Thymus (tissue), 11 donors: ENCODE results near the gene HSBP1. TPM values are rescaled to one million over a fixed set of nuclear protein-coding genes. Genes with fewer than 3 reads are reported as not detected.

Source experiments
- DNase-seq, 9 donors: peaks; one replicate each; pipeline ENCODE4 v3.0.0-alpha.2; 2013; ENCODE audit warnings: low spot score in 9 of 9, low read depth in 6 of 9, missing footprints in 1 of 9
- H3K27ac ChIP-seq, 2 donors: one replicate each; pipeline ENCODE4 v1.5.1; 2013; ENCODE audit warnings: control low read depth in 1 of 2, low read depth in 1 of 2, low read length in 1 of 2, mild to moderate bottlenecking in 1 of 2, moderate library complexity in 1 of 2
- H3K27me3 ChIP-seq, 2 donors: one replicate each; pipeline ENCODE4 v1.5.1; 2013; ENCODE audit warnings: low read length in 1 of 2; ENCODE audit not compliant: control insufficient read depth in 2 of 2, insufficient read depth in 1 of 2
- H3K36me3 ChIP-seq, 2 donors: one replicate each; pipeline ENCODE4 v1.5.1; 2013; ENCODE audit warnings: low read length in 1 of 2, mild to moderate bottlenecking in 1 of 2, moderate library complexity in 1 of 2; ENCODE audit not compliant: control insufficient read depth in 2 of 2, insufficient read depth in 2 of 2
- H3K4me1 ChIP-seq, 2 donors: one replicate each; pipeline ENCODE4 v1.5.1; 2013; ENCODE audit warnings: low read length in 2 of 2; ENCODE audit not compliant: control insufficient read depth in 2 of 2, insufficient read depth in 2 of 2
- H3K4me3 ChIP-seq, 2 donors: one replicate each; pipeline ENCODE4 v1.5.1; 2013; ENCODE audit warnings: low read length in 2 of 2, control low read depth in 1 of 2, mild to moderate bottlenecking in 1 of 2
- H3K9me3 ChIP-seq, 2 donors: one replicate each; pipeline ENCODE4 v1.5.1; 2013; ENCODE audit warnings: low read length in 1 of 2, mild to moderate bottlenecking in 1 of 2; ENCODE audit not compliant: control insufficient read depth in 2 of 2, insufficient read depth in 1 of 2
- WGBS: extraction: QIAGEN DNeasy Blood & Tissue Kit; methylation state at CpG from one replicate; pipeline ENCODE4 v1.1.7; 2013; 5-methylcytosine and 5-hydroxymethylcytosine counted together
- polyA plus RNA-seq: library from polyadenylated mRNA; stranded (reverse); fragments of 200-250 nt; gene quantifications from one replicate; pipeline ENCODE4 v1.2.3, GENCODE V29; 2013
- total RNA-seq: library from RNA; stranded (reverse); fragments of 120-200 nt; gene quantifications from one replicate; pipeline ENCODE4 v1.2.4, GENCODE V29; 2013
- donor health status: healthy.

The HSBP1 gene
- total and polyA plus RNA-seq, 2 donors = 69.0 to 78.7 TPM

DNA sequence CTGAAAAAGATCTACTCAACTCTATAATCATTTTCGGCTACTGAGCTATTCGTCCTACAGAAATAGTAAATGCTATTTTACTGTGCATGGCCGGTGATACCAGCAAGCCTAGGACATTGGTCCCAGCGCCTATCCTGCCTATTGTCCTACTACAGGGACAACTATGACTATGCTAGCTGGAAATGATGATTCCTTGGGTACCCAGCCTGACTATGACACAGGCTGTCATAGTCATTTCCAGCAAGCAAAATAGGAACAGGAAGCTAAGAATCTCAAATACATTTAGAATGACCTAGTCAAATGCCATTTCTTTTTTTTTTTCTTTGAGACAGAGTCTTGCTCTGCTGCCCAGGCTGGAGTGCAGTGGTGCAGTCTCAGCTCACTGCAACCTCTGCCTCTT, 33.7 kb upstream of the HSBP1 start:
- no peaks in the 10 kb centered on the region for H3K36me3 ChIP-seq
- H3K27me3 ChIP-seq = no peaks in the 10 kb centered on the region
- H3K4me1 ChIP-seq = no peaks in the 10 kb centered on the region
- no peak for DNase-seq
- WGBS = 92% methylated on average over 4 of the region's 4 CpGs
- no peak overlapping the region for H3K27ac ChIP-seq
- no peaks in the 10 kb centered on the region for H3K9me3 ChIP-seq
- no peak overlapping the region for H3K4me3 ChIP-seq

DNA sequence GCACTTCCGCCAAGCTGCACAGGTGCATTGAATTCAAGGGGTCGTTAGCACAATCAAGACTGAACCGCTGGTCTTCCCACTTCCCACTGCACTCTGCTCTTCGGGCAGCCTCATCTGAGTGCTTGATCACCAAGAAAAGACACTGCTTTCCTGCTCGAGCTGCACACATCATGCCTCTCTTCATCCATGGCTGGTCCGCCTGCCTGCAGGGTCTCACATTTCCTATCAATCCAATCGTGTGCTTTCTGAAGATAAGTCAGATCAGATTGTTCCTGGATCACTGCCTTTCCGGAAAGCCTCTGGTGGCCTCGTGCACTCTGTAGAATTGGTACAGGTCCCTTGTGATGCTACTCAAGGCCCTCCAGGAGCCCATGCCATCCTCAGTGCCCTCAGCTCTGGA, 30.8 kb upstream of the HSBP1 start:
- Histone ChIP-seq H3K9me3 (no peaks in the 10 kb centered on the region), H3K27me3 (no peaks in the 10 kb centered on the region), H3K4me3 (no peak overlapping the region), H3K4me1 (no peaks in the 10 kb centered on the region), H3K36me3 (no peaks in the 10 kb centered on the region), H3K27ac (no peak overlapping the region)
- no peak for DNase-seq
- 95% methylated on average over 9 of the region's 9 CpGs for WGBS

DNA sequence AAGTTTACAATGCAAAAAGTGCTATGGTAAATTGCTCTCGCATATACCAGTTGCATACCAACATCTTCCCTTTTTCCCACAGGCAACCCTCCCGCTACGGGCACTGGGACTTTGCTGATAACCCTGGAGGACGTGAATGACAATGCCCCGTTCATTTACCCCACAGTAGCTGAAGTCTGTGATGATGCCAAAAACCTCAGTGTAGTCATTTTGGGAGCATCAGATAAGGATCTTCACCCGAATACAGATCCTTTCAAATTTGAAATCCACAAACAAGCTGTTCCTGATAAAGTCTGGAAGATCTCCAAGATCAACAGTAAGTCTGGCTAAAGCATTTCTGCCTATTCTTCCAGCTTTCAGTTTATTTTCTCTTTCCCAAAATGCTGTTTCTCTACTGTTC, 27.9 kb upstream of the HSBP1 start:
- WGBS = 72% methylated on average over 6 of the region's 6 CpGs
- Histone ChIP-seq H3K36me3 (no peaks in the 10 kb centered on the region), H3K4me1 (no peaks in the 10 kb centered on the region), H3K27ac (no peak overlapping the region), H3K4me3 (no peak overlapping the region), H3K27me3 (no peaks in the 10 kb centered on the region), H3K9me3 (no peaks in the 10 kb centered on the region)
- no peak for DNase-seq

DNA sequence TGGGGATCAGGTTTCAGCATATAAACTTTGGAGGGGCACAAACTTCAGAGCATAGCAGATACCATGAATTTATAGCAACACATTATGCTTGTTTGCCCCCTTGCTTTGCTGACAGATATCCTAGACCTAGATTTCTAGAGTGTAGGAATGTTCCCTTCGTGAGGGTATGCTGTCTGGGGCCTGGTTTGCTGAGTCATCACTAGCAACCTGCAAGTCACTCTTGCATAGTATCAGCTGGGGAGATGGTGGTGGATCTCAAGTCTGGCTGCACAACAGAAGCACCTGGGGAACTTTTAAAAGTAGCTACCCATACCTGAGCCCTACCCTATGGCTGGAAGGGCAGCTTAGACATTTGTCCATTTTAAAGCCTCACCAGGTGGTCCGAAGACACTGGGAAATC, 22.3 kb upstream of the HSBP1 start:
- no peaks in the 10 kb centered on the region for H3K4me1 ChIP-seq
- no peaks in the 10 kb centered on the region for H3K36me3 ChIP-seq
- 80% methylated on average over 2 of the region's 2 CpGs for WGBS
- H3K9me3 ChIP-seq = no peaks in the 10 kb centered on the region
- H3K27ac ChIP-seq = no peak overlapping the region
- no peaks in the 10 kb centered on the region for H3K27me3 ChIP-seq
- no peak overlapping the region for H3K4me3 ChIP-seq
- DNase-seq = no peak

DNA sequence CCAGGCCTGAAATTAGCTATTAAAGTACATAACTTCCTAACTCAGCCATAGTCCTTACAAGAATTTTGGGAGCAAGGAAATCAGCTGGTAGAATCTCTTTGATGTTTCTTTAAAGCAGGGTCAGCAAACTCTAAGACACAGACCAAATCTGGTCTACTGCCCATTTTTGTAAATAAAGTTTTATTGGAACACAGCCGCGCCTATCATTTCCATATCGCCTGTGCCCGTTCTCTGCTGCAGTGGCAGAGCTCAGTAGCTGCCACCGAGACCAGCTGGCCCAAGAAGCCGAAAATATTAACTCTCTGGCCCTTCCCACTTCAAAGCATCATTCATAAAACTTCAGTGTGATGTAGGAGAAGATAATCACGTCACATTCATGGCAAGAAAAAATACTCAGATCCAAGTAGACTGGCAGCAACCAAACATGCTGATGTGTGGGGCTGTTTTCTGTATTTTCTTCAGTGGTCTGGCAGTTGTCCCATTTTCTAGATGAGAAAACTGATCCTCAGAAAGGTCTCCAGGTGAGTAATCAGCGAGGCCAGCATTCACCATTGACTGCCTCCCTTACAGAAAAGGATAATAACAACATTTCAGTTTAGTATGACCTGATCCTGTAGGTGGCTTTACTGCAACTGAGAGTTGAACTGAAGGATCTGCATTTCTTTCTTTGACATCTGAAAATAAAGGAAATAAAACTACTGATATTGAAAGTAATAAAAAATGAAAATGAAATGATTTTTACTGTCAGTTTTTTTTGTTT, 18.0 kb upstream of the HSBP1 start:
- Histone ChIP-seq H3K36me3 (no peaks in the 10 kb centered on the region), H3K27me3 (no peaks in the 10 kb centered on the region), H3K27ac (no peak overlapping the region), H3K4me1 (no peaks in the 10 kb centered on the region), H3K9me3 (no peaks in the 10 kb centered on the region), H3K4me3 (no peak overlapping the region)
- WGBS = 93% methylated on average over 8 of the region's 8 CpGs
- DNase-seq = no peak

DNA sequence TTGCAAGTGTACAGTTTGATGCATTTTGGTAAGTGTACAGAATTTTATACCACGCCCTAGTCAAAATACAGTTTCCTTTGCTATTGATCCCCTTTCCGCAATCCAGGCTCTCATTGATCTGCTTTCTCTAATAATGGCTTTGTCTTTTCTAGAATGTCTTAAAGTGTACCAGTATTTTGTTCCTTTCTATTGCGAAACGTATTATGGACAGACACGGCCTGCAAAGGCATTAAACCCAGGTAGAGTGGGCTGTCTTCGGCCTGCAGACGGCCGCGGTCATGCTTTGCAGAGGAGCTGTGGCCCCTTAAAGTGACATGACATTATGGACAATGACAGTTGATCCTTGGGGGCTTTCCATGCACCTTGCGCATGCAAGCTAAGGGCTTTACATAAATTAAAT, 15.9 kb upstream of the HSBP1 start:
- Histone ChIP-seq H3K27ac (no peak overlapping the region), H3K27me3 (peaks cover 0 to 1% of the 10 kb centered on the region in 2 donors), H3K36me3 (no peaks in the 10 kb centered on the region), H3K4me3 (no peak overlapping the region), H3K9me3 (no peaks in the 10 kb centered on the region), H3K4me1 (no peaks in the 10 kb centered on the region)
- DNase-seq = no peak
- WGBS = 96% methylated on average over 10 of the region's 10 CpGs

DNA sequence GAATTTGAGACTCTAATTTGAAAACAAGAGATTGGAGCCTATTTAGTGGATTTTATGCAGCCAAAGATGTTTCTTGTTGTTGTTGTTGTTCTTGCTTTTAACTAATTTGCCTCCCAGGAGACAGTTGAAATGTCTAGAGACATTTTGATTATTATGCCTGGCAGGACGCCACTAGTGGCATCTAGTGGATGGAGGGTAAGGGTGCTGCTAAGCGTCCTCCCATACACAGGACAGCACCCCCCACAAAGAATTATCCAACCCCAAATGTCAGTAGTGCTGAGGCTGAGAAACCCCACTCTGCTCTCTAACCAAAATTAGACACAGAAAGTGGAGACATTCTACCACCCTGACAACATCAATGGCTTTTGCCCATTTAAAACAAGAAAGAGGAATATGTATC, 15.4 kb upstream of the HSBP1 start:
- Histone ChIP-seq H3K4me3 (no peak overlapping the region), H3K27me3 (peaks cover 0 to 3% of the 10 kb centered on the region in 2 donors), H3K36me3 (no peaks in the 10 kb centered on the region), H3K27ac (no peak overlapping the region), H3K4me1 (no peaks in the 10 kb centered on the region), H3K9me3 (no peaks in the 10 kb centered on the region)
- WGBS = 90% methylated on average over 2 of the region's 2 CpGs
- no peak for DNase-seq

DNA sequence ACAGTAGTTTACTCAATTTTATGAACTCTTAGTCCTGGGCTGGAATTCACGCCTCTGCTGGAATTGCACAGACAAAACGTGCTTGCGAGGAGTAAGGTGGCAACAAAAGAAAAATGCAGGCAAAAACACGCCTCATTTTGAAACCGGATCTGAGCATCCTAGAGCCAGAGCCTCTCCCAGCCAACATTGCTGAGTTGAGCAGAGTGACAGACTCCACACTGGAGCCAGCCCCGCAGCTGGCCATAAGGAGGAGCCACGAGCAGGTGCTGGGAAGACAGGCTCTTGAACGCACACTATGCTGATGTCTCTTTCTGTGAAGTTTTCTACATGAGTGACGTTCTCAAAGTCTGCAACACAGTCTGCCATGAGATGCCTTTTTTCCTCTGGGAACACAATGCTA, 14.6 kb upstream of the HSBP1 start:
- Histone ChIP-seq H3K27me3 (peaks cover 0 to 3% of the 10 kb centered on the region in 2 donors), H3K4me1 (no peaks in the 10 kb centered on the region), H3K27ac (no peak overlapping the region), H3K36me3 (no peaks in the 10 kb centered on the region), H3K9me3 (no peaks in the 10 kb centered on the region), H3K4me3 (no peak overlapping the region)
- DNase-seq = no peak
- 89% methylated on average over 9 of the region's 9 CpGs for WGBS

DNA sequence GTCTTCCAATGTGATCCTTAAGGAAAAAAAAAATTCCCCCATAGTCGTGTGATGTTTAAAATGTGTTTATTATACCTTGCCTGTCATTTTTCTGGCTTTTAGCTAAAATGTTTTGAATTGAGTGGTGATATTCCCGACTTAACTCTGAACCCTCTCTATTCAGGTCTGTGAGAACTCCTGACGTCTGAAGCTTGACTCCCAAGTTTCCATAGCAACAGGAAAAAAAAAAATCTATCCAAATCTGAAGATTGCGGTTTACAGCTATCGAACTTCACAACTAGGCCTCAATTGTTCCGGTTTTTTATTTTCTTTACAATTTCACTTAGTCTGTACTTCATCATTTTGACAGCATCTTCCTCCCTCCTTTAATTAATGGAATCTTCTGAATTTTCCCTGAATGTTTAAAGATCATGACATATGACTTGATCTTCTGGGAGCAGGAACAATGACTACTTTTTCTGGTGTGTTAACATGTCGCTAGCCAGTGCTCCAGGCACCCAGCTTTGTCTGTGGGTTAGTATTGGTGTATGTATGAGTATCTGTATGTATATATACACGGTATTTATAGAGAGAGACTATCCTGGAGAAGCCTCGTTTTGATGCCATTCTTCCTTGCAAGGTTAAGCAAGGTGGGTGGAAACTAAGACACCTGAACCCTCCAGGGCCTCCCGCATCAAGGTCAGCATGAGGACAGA, 12.8 kb upstream of the HSBP1 start:
- no peaks in the 10 kb centered on the region for H3K36me3 ChIP-seq
- no peak overlapping the region for H3K4me3 ChIP-seq
- no peaks in the 10 kb centered on the region for H3K9me3 ChIP-seq
- WGBS = 68% methylated on average over 10 of the region's 10 CpGs
- H3K27ac ChIP-seq = no peak overlapping the region
- no peaks in the 10 kb centered on the region for H3K4me1 ChIP-seq
- no peak for DNase-seq
- peaks cover 0 to 3% of the 10 kb centered on the region in 2 donors for H3K27me3 ChIP-seq
